Fibroblast of skin of right biceps (primary cell): Measurements from ENCODE around the gene RPL18A.
A peak's percentile ranks its signal among the peaks of the same experiment; 100 is the strongest.

Experiments
- DNase-seq: peaks from one replicate; pipeline ENCODE4 v3.0.0-alpha.2; 2013

RPL18A gene

DNA sequence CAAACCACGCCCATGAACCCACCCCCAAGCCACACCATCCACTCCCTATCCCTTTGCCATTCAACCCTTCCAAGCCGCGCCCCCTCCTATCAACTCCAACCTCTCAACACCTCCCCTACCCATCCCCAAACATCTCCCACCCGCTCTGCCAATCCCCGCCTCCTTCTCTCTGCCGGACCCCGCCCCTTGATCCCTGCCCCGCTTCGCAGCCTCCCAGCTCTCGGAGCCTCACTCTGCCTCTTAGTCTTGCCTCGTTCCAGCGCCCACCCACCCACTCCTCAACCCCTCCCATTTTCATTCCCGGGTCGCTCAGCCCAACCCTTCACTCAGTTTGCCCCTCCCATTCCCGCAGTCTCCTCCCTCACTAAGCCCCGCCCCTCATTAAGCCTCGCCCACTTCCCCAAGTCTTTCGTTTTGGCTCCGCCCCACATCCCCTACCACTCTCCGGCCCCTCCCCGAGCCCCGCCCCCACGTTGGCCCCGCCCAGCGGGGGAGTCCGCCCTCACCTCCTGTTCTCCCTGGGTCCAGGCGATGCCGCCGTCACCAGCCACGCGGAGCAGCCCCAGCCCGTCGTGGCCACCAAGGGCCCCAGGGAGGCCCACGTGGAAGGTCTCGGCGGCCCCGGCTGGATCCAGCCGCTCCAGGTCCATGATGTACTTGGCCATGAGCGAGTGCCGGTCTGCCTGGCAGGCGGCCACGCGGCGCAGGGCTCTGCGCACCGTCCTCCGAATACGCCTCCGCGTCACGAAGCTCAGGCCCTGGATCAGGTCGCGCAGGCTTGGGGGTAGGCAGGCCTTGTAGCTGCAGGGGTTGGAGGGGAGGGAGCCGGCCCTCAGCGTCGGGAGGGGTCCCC lies 17.7 kb upstream of the RPL18A start:
- DNase-seq: peak; percentile 87

DNA sequence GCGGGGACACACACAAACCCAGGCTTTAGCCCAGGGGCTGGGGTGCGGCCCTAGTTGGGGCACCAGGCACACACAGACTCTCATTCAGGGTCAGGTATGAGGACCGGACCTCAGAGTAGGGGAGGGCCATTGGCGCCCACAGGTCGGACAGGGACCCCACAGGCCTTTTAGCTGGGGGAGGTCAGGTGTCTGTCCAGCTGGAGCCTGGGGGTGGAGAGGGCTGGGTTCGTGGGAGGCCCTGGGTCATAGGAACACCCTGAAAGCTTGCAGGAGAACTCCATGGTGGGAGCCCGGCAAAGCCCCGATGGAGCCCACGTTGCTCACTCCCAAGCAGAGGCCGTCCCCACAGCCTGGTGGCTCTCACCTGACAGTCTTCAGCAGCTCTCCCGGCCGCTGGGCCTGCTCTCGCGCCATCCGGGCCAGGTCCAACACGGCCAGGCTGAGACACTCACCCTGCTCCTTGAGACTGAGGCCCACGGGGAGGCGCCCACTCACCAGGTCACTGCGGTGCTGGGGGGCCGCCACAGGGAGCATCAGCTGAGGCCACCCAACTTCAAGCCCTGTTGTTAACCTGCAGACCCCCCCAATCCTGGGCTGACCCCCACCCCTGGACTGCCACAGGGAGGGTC lies 16.9 kb upstream of the RPL18A start:
- DNase-seq: no peak

- no peak for DNase-seq
Observed at GRCh38 chr19:17843292-17843827, 16.4 kb upstream of the RPL18A start.

GRCh38 chr19:17843908-17844490 lies 15.7 kb upstream of the RPL18A start:
- DNase-seq: no peak

GRCh38 chr19:17846146-17846545 lies 13.6 kb upstream of the RPL18A start:
- no peak for DNase-seq

DNA sequence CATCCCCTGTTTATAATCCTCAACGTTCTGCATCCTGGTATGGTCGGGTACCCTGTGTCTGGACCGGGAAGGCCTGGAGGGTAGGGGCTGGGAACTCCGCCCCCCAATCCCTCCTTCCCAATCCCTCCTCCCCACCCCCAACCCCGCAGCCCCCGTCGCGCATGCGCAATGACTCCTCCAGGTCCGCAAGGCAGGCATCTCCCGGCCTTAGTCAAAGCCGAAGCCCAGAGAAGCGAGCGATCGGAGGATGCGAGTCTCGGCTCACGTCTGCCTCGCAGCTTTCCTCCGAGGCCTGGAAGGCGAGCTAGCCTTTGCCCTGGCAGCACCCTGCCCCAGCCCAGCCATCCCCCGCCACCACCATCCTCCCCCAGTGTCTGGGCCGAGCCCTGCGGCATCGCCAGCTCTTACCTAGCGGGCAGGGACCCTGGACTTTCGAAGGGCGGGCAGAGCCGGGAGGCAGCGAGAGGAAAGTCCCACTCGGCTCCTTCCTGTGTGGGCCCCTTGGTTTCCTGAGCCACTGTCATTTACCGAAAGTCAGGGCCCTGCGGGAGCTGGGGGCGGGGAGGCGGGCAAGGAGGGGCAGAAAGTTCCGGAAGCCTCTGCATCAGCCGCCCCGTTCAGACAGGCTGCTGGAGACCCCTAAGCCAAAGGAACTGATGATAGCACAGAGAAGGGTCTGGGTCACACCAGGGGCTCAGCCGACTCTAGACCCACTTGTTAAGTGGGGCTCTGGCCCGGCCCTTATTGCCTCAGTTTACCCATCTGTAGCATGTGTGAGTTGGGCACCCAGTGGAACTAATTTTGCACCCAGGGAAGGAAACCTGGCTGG lies 12.0 kb upstream of the RPL18A start, which contains the start of gene JAK3:
TSS of gene JAK3 (minus strand) at position 445 of the 829 bp plus-strand sequence. CDS start 3,565 bp downstream, outside the sequence.
- peak; percentile 83 for DNase-seq

DNA sequence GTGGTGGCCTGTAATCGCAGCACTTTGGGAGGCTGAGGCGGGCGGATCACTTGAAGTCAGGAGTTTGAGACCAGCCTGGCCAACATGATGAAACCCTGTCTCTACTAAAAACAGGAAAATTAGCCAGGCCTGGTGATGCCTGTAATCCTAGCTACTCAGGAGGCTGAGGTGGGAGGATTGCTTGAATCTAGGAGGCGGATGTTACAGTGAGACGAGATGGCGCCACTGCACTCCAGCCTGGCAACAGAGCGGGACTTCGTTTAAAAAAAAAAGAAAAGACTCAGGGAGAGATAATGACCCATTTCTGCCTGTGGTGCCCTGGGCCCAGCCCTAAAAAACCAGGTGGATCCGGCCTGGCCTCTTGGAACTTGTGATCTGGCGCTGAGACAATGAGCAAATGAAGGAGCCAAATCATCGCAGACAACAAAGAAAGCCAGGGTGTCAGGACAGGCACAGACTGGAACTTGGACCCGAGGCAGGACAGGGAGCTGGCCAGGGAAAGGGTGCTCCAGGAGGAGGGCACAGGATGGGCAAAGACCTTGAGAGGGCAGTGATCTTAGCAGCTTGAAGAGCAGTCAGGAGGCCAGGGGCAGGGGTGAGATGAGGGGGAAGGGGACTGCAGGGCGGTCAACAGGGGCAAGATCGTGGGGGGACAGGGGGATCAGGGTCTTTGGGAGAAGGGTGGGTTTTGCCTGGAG lies 11.0 kb upstream of the RPL18A start:
- no peak for DNase-seq

GRCh38 chr19:17854061-17854460 lies 5.6 kb upstream of the RPL18A start:
- DNase-seq: no peak

DNA sequence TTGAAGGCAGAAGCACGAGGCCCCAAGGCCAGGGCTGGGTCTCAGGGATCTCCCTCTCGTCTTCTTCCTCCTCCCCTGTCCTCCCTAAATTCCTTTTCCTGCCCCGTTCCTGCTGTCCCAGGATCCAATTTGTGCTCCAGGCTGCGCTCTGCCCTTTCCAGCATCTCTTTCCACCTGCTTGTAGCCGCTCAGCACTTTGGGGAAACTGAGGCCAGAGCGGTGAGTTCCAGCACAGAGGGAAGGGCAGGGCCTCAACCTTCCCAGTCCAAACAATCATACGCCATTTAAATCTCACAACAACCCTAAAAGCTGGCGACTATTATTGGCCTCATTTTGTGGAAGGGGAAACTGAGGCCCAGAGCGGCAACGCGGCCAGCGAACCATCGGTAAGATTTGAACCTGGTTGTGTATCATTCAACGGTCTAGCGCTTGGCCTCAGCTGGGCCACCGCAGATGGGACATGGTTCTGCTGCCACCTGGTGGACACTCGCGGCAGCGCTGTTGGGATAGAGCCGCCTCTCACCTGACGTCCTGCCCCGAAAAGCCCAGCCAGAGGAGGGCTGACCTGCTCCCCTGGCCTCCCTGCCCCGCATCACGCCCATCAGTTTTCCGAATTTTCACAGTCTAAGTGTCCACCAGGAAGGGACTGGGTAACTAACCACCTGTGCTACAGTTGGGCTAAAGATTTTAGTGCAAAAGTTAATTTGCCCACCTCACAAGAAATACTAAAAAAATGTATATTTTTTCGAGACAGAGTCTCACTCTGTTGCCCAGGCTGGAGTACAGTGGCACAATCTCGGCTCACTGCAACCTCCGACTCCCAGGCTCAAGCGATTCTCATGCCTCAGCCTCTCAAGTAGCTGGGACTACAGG lies 4.2 kb upstream of the RPL18A start:
- peak; percentile 62 for DNase-seq

- no peak for DNase-seq
Observed at GRCh38 chr19:17860331-17860992, 752 bp downstream of the RPL18A start.

- no peak for DNase-seq
Observed at GRCh38 chr19:17860993-17861360, 1.3 kb downstream of the RPL18A start.

GRCh38 chr19:17861542-17862402 lies 2.1 kb downstream of the RPL18A start:
- no peak for DNase-seq

- DNase-seq: no peak
Observed at GRCh38 chr19:17862711-17863519, 3.2 kb downstream of the RPL18A start.

GRCh38 chr19:17863520-17864182 lies 3.9 kb downstream of the RPL18A start:
- no peak for DNase-seq

DNA sequence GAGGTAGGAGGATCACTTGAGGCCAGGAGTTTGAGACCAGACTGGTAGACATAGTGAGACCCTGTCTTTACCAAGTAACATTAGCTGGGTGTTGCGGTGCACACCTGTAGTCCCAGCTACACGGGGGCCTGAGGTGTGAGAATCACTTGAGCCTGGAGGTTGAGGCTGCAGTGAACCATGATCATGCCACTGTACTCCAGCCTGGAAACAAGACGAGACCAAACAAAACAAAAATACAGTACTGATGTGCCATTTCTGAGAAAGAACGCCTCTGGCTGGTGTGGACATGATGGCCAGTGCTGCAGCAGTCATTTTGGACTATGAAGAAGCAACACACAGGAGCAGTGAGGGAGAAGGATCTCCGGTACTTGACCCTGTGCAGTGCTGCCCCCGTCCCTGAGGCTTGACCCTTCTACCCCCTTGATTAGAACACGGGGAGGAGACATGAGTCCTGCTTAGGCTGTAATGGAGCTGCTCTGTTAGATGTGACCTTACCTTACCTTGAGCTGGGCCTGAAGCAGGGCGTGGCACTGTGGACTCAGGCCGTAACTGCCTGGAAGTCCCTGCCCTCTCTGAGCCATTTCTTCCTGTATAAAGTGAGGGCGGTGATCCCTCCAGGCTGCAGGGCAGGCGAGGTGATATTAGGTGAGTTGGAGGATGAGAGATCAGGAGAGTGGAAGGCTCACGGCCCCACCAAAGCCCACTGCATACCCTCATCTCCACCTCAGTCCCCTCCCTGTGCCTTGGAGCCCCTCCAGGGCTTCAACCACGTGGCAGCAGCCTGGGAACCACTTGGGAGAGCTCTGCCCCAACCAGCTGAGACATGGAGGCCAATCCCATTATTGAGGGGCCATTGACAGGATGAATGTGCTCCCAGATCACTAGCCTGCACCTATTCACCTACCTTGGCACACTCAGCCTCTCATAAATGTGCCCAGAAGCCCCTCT lies 5.9 kb downstream of the RPL18A start:
- peak; percentile 31 for DNase-seq

- DNase-seq: no peak
Observed at GRCh38 chr19:17866312-17866963, 6.7 kb downstream of the RPL18A start.
